Lower leg skin (tissue), 3 donors: Measurements from ENCODE around the gene ALMS1.

Experiments used
- CTCF ChIP-seq, 3 donors: fragments of 450-650 bp; IDR thresholded peaks; one replicate each; pipeline ENCODE4 v1.5.1; 2016; ENCODE audit warnings: antibody characterized with exemption in 3 of 3, mild to moderate bottlenecking in 3 of 3, moderate library complexity in 2 of 3
- POLR2A ChIP-seq, 2 donors: fragments of 450-650 bp; IDR thresholded peaks; one replicate each; pipeline ENCODE4 v1.6.1; 2016 to 2017; ENCODE audit warnings: antibody characterized with exemption in 2 of 2, mild to moderate bottlenecking in 1 of 2, moderate library complexity in 1 of 2

- TF ChIP-seq CTCF (IDR thresholded peaks at IDR 0.05) (no peak), POLR2A (IDR thresholded peaks at IDR 0.05) (no peak)
Measured at GRCh38 chr2:73582364-73582763, 196.7 kb downstream of the ALMS1 start.
